HG03460 (cell line): ENCODE data around the gene INCA1.
A peak's percentile ranks its signal among the peaks of the same experiment; 100 is the strongest.

Experiments used
- ATAC-seq: cut with Tn5 transposase; IDR thresholded peaks from one replicate; pipeline ENCODE4 v1.9.1; 2021; ENCODE audit not compliant: unreplicated experiment

INCA1 gene

DNA sequence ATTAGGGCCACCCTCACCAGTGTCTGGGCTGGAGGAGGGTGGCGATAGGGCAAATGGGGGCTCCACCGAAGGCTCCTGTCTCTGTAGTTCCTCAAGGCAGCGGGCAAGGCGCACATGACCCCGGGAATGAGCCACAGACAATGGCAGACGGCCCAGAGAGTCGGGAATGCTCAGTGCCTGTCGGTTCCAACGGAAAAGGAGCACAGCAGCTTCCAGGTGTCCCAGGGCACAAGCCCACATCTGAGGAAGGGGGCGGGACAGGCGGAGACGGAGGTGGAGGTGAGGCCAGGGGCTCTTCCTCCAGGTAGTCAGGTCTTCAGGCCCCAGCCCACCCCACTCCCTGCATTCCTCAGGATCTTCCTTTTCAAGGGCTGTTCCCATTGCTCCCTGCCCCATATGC is 24.6 kb downstream of the INCA1 start:
- ATAC-seq, result no peak

DNA sequence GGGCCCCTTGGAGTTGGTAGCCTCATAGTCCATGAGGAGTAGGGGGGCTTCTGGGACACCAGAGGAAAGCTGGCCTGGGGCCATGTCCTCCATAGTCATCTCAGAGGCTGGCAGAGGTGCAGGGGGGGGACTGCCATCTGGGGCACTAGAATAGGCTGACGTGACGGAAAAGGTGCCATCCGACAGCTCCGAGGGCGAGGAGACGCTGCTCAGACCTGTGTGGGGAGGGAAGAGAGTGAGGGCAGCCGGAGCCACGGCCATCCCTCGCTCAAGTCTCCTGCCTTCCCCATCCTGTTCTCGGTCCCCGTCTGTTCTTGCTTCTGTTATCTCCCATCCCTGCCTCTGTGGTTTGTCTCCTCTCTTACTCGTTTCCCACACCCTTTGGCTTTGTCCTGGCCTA is 25.0 kb downstream of the INCA1 start:
- ATAC-seq, result no peak

DNA sequence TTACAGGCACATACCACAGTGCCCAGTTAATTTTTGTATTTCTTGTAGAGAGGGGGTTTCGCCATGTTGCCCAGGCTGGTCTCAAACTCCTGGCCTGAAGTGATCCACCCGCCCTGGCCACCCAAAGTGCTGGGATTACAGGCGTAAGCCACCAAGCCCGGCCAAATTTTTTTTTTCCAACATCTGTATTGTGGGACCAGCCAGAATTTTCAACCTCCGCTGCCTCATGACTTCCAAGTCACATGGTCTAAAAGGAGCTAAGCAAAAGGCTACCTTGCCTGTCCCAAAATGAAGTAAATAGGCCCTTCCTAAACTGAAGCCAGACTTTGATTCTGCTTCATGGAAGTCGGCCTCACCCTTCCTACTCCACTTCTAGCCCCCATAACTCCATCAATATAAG is 25.5 kb downstream of the INCA1 start:
- ATAC-seq, result no peak

DNA sequence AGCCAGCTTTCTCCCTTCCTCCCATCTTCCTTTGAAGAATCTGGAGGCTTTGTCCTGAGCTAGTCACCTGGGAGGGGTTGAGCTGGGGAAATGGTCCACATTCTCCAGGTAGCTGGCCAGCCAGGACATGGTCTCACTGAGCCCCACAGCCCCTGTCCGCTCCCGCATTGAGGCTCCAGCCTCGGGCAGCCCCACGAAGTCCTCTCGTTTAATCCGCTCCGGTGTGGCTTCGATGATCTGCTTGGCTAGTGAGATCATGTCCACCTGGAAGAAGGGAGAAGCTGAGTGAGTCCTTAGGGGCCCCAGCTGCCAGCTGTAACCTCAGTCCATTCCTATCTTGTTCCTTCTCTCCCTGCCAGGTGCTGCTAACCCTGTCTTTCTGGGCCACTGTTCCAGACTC is 27.0 kb downstream of the INCA1 start:
- ATAC-seq, result no peak

DNA sequence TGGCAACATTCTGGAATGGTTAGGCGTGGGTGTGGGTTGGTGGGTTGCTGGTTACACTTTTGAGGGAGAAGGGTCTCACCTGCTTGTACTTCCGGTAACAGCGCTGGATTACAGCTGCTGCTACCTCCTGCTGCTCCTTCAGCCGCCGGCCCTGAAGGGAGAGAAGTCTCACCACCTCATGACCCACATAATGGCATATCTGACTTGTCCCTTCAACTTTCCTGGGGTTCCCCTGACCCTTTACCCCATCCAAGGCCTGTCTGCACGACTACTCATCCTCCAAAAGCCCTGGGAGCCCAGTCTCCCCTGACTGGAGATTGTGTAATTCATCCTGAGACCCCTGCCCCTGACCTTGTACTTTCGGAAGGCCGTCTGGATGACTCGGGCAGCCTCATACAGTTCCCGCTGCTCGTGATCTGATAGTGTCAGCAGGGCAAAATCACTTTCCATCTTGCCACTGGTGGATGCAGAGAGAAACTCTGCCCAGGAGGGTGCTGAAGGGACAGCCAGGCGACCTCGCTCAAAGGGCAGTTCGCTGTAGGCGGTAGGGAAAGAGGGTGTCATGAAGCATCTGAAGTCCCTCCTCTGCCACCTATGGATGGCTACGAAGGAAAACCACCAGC is 27.7 kb downstream of the INCA1 start:
- no peak for ATAC-seq

DNA sequence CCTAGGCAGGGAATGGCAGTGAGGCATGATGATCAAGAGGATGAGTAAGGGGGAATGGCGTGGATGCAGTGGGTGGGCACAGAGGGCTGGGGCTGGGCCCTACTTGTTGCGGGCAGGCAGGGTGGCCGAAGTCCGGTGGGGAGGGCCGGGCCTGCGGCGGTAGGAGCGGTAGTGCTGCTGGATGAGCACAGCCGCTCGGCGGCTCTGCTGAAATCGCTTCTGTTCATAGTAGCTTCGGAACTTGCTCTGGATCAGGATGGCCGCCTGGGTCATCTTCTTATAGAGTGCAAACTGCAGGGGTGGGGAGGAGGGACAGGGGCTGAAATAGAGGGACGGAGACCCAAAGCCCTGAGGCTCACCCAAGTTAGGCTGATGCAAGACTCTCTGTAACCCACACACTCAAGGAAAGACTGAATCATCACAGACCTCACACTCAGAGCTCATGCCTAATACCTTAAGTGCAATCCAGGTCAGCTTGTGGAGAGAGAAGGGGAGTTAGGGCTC is 28.2 kb downstream of the INCA1 start:
- no peak for ATAC-seq

DNA sequence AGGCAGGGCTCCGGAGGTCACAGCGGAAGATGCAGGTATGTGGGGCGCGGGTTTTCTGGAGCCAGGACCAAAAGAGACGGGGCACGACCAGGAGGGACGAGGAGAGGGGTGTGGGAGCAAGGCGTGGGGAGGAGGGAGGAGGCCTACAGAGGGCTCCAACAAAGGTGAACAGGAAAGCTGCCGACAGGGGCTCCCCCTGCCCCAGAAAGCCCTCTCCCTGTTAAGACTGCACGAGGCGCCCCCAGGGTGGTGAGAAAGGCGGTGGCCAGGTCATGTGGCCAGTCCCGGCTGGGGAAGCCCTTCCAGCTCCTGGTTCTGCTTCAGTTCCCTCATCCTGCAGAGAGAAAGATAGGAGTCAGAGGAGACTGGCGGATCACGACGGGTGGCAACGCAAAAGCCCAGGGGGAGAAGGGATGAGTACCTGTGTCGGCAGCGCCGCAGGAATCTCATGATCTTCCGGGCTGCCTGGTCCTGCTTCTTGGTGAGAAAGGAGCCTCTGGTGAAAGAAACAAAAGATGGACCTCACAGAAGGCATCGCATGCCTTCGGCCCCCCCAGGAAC is 28.8 kb downstream of the INCA1 start:
- ATAC-seq, result no peak

DNA sequence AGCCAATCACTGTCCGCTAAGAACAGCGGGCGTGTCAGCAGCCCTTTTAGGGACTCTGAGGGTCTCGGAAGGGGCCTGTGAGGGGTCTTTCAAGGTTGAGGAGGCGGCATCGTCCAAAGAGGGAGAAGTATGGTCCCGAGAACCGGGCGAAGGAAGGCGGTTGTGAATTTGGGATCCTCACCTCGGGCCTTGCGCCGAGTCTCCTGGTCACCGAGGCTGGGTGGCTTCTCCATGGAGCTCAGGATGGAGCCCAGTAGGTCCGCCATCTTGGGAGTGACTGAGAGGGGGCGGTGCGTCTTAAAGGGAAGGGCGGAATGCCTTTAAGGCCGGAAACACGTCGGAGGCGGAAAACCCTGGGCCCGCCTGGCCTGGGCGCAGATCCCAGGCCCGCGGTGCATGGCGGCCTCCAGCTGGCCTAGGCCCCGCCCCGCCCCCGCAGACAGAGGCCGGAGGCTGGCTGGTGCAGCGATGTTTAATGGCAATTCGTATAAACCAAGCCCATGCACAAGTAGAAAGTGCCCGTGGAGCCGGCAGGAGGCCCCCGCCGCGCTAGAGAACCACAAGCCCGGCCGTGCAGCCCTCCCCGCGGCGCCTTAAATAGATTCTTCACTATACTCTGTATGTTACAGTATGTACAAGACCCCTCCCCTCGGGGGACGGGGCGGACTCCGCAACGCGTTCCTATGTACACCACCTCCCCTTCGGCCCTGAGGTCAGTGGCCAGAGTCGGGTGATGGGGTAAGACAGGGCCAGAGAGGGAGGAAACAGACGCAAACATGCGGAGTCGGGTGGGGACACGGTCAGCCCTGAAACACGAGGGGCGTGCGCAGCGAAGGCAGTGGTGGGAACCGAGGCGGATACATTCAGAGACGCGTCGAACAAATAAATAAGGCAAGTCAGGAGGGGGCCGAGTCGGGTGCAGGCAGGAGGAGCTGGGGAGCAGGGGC is 29.5 kb downstream of the INCA1 start, which contains the start of gene SPAG7:
Gene SPAG7 (minus strand): TSS at position 279 of the 947 bp plus-strand sequence. CDS start 13 bp downstream, at position 266.
- ATAC-seq, result peak; percentile 57

DNA sequence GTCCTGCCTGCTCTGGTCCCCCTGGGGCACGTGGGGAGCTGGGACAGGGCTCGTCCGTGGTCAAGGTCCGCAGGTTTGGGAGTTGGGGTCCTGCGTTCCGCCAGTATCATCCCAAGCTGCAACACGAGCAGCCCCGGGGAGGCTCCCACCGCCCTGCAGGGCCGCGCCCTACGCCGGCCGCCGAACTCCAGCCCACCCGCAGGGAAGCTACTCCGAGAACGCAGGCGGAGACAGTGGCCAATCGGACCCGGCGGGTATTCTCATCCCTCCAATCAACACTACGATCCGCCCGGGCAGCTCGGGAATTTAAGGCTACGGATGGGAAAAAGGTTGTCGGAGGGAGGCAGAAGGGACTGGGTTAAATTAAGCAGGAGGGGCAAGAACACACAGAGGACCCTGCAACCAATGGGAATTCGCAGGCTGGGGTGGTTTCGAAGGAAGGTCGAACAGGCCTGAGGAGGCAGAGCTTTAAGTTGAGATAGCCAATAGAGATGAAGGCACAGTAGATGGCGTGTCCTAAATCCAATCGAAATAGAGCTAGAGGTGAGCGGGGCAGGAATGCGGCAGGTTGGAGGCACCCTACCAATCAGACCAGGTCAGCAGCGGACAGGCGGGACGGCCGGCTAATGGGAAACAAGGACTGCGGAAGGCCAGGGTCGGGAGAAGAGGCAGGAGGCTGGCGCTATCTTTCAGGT is 30.3 kb downstream of the INCA1 start:
- ATAC-seq, result peak; percentile 79

DNA sequence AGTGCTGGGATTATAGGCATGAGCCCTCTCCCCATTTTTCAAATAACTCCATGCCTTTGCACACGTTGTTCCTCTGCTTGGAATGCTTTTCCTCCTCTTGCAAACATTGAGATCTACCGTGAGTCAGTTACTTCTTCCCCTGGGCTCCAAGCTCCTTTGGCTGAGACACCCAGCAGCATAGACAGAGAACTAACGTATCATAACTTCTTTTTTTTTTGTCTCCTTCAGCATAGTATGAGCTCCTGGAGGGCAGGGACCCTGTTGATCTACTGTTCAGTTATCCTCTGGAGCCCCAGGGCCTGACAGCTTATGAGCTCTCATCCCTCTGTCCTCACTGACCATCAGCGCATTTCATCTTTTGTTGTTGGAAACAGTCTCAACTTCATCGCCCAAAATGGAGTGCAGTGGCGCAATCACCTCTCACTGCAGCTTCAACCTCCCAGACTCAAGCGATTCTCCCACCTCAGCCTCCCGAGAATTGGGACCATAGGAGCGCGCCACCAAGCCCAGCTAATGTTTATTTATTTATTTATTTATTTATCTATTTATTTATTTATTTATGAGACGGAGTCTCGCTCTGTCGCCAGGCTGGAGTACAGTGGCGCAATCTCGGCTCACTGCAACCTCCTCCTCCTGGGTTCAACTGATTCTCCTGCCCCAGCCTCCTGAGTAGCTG is 31.9 kb downstream of the INCA1 start:
- ATAC-seq, result no peak

DNA sequence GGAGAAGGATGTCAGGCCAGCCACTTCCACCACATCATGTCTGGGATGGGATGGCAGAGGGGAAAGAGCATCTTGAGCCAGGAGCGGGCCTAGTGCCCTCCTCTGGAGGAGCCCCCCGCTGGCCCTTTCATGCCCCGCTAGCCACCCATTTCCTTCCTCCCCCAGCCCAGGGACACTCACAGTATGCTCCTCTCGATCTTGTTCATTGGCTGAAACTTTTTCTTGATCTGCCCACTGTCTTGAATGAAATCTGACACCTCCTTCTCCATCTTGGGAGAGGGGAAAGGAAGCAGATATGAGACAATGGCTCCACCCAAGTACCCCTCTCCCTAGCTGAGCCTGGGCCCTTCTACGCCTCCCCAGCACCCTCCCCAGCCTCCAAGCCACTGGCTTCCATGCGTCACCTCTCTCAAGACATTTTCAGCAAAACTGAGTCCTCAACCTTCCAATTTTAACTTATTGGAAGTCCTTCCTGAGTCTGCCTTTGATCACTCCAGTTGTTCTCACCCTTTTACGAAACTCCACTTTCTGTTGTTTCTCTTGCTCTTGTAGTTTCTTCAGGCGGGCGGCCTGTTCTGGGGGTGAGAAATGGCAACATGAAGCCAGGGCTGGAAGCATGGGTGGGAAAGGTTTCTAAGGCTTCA is 36.9 kb downstream of the INCA1 start:
- ATAC-seq, result no peak

DNA sequence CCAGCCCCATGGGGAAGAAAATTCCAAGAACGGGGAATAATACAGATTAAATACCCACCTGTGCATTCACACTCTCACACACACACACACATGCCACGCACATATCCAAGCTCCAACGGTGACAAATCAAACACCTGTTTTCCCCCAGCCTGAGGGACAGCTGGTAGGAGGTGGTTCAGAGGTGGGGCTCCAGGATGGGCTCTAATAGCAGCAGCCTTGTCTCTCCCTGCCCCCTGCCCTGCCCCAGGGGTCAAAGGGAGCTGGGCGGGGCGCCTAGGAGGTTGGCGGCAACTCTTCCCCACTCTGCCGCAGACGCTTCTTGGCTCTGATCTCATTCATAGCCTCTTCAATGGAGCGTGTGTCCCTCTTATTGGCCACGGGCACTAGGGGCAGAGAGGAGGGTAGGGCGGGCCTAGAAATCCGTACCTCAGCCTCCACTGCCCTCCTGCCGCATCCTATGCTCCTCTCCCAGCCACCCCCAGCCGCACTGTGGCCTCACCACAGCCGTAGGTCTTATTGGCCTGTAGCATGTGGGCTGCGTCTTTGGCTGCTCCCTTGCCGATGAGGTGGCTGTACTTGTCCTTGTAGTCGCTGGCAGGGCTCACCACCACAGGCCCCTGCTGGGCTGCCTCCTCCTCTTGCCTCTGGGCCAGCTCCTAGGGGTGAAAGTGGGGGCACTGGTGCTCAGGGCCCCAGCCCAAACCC is 37.9 kb downstream of the INCA1 start:
- ATAC-seq, result no peak

DNA sequence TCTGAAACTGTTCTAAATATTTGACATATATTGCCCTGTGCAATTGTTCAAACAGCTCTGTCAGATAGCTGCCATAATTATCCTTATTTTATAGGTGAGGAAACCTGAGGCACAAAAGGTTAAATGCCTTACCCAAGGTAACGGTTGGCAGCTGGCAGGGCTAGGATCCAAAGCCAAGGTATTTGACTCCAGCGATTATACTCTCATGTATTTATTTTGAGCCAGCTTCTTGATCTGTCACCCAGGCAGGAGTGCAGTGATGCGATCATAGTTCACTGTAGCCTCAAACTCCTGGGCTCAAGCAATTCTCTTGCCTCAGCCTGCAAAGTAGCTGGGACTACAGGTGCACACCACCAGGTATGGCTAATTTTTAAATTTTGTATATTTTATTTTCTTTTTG is 39.2 kb downstream of the INCA1 start:
- ATAC-seq, result no peak

DNA sequence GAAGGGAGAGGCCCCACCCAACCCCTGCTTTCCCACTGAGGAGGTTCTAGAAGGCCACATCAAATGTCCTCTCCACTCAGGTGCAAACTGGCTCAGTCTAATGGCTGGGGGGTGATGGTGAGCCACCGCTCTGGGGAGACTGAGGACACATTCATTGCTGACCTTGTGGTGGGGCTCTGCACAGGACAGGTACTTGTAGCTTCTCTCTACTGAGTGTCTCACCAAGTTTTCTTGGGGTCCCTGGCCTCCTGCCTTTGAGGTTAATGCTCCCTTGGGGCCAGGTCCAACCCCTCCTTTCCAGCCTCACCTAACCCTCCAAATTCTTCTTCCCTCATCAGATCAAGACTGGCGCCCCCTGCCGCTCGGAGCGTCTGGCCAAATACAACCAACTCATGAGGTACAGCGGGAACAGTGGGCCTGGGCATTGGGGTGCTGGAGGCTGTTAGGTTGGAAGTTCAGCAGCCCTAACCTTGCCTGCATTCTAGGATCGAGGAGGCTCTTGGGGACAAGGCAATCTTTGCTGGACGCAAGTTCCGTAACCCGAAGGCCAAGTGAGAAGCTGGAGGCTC is 40.7 kb downstream of the INCA1 start:
- no peak for ATAC-seq

DNA sequence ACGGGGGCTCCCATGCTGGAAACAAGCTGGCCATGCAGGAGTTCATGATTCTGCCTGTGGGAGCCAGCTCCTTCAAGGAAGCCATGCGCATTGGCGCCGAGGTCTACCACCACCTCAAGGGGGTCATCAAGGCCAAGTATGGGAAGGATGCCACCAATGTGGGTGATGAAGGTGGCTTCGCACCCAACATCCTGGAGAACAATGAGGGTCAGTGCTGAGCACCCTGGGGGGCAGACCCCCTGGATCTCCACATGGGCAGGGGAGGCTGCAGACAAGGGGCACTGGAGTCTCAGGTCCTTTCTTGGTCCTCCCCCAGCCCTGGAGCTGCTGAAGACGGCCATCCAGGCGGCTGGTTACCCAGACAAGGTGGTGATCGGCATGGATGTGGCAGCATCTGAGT is 42.2 kb downstream of the INCA1 start:
- no peak for ATAC-seq

DNA sequence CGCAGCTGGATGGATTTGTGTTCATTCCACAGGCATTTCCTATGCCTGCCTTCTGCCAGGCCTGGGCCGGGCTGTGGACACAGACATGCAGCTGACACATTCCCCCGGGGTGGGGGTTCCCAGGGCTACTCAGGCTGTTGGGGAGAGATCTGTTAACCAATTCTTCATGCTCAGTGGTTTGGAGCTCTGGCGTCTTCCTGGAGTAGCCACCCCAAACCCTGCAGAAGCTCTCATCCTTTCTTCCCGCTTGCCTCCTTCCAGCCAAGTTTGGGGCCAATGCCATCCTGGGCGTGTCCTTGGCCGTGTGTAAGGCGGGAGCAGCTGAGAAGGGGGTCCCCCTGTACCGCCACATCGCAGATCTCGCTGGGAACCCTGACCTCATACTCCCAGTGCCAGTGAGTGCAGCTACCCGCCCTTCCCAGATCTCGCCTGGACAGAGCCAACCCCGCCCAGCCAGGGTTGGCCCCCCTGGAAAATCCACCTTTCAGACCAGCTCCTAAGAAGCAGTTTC is 43.8 kb downstream of the INCA1 start:
- ATAC-seq, result no peak

DNA sequence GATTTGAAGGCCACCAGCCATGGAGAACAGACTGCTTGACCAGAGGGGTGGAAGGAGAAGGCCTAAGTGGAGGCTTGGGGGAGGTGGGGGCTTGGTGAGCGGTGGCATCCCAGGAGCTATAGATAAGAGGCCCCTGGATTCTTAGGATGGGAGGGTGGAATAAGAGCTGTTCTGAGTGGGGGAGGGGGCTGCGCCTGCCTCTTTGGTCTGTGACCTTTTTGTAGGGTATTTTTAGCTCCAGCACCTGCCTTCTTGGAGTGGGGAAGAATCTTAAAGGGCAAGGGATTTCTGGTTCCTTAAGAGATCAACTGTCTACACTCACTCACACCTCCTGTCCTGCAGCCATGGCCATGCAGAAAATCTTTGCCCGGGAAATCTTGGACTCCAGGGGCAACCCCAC is 45.8 kb downstream of the INCA1 start:
- ATAC-seq, result no peak

DNA sequence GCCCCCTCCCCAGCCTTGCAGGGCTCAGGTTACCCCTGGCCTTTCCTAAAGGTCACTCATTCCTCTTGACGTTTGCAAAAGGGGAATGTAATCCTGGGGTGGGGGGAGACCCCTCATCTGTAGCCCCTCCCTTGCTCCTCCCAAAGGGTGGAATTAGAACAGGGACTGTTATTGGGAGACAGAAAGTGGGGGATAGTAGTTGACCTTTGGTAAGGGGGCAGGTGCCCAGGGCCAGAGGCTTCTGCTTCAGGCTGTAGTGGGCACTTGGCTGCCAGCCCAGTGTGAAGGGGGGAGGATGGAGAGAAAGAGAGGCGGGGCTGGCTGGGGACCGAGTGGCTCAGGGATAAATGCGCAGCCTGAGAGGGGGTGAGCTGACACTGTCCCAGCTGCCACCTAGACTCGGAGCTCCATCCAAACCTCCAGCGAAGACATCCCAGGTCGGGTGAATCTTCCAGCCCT is 46.5 kb downstream of the INCA1 start, which contains the start of gene ENO3:
Gene ENO3 (plus strand): TSS at position 374 of the 459 bp plus-strand sequence. CDS start 711 bp downstream, outside the sequence.
- ATAC-seq, result no peak
